HG03354 (cell line): ENCODE results near the gene TMEM252.

Source experiments
- ATAC-seq: cut with Tn5 transposase; IDR thresholded peaks from one replicate; pipeline ENCODE4 v1.9.1; 2021; ENCODE audit warnings: mild to moderate bottlenecking; ENCODE audit not compliant: unreplicated experiment, poor library complexity, severe bottlenecking

Gene TMEM252

GRCh38 chr9:68546596-68547390 is 6.1 kb upstream of the TMEM252 start:
- ATAC-seq, result peak; percentile 90

DNA sequence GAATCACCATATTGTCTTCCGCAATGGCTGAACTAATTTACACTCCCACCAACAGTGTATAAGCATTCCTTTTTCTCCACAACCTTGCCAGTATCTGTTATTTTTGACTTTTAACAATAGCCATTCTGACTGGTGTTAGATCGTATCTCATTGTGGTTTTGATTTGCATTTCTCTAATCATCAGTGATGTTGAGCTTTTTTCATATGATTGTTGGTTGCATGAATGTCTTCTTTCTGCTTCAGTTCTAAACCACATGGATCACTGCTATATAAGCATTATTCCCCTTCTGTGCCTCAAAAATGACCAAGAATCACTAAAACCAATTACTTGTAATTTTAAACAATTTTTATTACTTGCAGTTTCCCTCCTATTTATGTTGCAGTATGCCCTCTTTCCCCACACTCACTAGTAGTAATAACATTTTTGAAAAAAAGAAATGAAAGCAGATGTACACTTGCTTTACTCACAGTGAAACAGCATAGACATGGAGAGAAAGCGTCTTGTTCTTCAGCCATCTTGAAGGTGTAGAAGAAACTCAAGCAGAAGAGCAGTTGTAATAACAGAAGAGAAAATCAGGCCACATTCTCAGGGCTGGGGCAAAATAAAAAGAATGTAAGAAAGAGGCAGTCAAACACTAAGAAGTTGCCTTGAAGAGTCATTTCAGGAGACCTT is 4.5 kb upstream of the TMEM252 start:
- ATAC-seq, result peak; percentile 41

DNA sequence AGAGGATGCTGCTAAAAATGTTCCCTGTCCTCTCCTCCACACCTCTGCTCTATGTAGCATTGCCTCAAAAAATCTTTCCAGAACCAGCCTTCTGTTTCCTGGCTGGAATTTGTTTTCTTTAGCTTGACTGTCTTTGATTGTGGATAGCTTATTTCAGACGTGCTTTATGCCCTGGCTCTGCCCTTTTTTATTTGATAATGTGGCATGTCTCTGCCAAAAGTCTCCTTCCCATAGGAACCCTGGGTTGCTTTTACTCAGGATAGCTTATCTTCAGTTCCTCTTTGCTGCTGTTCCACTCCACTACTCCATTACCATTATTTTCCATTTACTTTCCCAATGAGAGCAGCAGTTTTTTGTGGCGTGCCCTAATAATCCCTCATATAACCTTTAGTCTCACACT is 885 bp upstream of the TMEM252 start:
- no peak for ATAC-seq

DNA sequence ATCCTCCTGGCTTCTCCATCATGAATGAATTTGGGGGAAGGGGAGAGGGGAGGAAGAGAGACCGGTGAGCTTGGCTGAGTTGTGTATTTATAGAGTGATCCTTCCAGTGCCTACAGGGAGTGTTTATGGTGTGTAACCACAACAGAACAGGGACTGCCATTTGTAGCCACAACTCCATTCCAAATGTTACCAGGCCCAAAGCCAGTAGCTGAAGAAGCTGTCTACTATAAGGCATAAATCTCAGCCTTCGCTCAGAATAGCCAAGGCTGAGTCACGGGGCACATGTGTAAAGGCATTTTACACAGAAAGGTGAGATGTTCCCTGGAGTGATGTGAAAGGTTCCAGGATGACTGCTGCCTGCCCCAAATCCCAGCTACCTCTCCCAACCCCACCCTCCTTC is 2.5 kb downstream of the TMEM252 start:
- ATAC-seq, result no peak

- ATAC-seq, result no peak
These were observed 3.1 kb downstream of the TMEM252 start for GRCh38 chr9:68537616-68537880.

DNA sequence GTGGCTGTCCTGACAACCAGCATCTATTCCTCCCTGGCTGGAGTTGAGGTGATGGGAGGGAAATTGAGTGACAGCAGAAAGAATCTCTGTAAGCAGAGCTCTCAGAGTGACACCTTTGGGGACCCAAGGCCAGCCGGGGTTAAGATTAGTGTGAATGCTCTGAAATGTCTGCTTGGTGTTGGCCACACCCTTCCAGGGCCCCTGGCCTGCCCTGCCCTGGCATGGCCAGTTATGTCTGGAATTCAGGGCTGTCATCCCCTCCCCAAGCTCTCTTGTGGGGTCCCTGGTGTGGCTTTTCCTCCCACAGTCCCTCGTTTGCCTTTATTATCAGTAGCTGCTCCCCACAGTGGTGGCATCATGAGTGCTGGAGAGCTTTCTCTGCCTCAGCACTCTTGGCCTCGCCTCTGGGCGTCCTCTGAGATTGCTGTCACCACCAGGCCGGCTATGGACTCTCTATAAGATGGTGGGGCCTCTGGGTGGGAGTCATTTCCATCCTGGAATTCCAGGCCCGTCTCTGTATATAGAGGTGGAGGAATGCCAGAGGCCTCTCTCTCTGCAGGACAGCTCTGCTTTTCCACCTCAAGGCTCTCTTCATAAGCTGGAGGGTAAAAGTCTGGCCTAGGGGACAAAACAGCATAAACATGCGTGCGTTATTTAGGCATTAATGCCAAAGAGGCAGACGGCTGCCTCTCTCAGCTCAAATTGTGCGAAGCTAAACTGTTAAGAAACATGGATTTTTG is 3.6 kb downstream of the TMEM252 start:
- ATAC-seq, result no peak

DNA sequence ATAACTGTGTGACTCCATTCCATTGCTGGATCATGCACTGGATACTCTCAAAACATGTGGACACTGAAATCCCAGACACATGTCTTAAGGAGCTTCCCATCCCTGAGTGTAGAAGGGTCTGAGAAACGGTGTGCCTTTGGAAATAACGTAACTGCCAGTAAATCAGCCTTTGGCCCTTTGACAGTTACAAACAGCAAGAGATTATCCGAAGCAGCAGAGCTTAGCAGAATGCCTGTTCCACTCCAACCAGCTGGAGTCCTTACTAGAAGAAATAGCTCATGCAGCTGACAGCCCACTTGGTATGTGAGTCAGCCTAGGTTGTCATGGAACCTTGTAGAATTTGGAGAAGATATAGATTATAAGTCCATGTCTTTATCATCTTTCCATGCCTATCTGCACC is 7.0 kb downstream of the TMEM252 start:
- ATAC-seq, result no peak

- ATAC-seq, result no peak
These were observed 8.6 kb downstream of the TMEM252 start for GRCh38 chr9:68532131-68532530.

DNA sequence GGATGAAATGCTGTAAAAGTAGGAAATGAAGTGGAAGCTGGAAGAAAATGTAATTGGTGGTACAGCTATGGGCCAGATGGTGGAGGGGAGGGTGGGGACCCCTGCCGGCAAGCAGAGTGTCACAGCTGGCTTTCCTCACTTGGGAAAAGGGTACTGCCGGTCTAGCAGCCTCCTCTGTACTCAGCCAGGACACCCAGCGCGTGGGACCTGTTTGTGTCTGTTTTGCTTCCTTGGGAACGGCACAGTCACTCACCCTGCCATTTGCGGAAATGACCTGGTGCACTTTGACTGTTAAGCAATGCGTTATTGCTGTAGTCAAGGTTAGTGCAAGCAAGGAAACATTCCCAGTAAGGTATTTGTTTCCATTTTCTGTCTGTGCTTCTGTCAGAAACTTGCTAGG is 10.1 kb downstream of the TMEM252 start:
- ATAC-seq, result no peak

DNA sequence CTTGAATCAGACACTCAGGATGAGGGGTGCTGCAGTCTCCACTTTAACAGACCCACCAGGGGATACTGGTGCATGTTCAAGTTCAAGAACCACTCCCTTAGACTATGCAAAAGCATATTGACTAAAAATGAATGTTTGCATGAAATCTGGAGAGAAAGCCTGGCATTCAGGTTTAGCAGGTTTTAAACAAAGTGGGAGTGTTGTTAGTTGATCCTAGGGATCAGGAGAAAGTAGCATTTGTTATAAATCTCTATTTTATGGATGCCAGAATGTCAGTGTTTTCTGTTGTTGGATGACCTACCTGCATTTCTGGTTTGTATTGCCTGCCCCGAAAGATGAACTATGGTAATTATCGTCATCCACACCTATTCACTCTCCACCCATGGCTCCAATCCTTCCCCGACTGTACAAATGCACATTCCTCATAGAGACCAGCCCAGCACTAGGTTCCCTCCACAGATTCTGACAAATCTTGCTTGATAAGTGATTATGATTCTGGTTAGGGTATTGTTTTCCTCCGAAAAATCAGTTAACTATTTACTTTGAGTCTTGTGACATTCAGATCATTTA is 17.2 kb downstream of the TMEM252 start:
- no peak for ATAC-seq

- no peak for ATAC-seq
These were observed 17.7 kb downstream of the TMEM252 start for GRCh38 chr9:68522954-68523353.

GRCh38 chr9:68522131-68522530 is 18.6 kb downstream of the TMEM252 start:
- no peak for ATAC-seq

GRCh38 chr9:68515326-68516017 is 25.2 kb downstream of the TMEM252 start:
- ATAC-seq, result no peak

DNA sequence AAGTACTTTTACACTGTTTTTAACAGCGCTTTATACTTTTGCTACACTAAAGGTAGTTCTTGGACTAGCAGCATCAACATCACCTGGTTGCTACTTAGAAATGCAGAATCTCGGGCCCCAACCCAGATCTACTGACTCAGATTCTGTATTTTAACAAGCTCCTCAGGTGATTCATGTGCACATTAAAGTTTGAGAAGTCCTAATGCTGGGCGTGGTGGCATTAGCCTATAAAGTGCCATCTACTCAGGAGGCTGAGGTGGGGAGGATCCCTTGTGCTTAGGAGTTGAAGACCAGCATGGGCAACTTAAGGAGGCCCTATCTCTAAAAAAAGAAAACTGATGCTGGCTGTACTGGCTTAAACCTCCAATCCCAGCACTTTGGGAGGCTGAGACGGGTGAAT is 26.7 kb downstream of the TMEM252 start:
- no peak for ATAC-seq

GRCh38 chr9:68513385-68513784 is 27.3 kb downstream of the TMEM252 start:
- ATAC-seq, result no peak

GRCh38 chr9:68509689-68510088 is 31.0 kb downstream of the TMEM252 start:
- no peak for ATAC-seq

GRCh38 chr9:68508547-68508946 is 32.1 kb downstream of the TMEM252 start:
- ATAC-seq, result no peak

DNA sequence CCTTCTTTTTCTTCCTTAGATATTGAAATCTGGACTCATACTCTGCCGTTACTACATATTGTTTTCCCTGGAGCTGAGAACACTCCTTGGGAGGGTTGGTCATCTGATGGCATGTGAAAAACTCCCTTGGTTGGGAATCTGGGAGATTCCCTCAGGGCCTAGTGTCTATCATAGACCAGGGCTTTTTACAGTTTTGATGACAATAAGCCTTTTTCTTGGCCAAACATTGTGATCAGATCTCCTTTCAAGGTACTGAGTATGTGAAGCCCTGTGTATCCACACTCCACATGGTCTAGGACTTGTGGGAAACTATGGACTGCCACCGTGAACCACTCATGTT is 32.9 kb downstream of the TMEM252 start:
- ATAC-seq, result no peak

- ATAC-seq, result no peak
These were observed 33.4 kb downstream of the TMEM252 start for GRCh38 chr9:68507130-68507805.

- ATAC-seq, result no peak
These were observed 34.1 kb downstream of the TMEM252 start for GRCh38 chr9:68506551-68506950.
